ENCODE measurements around the gene SETD2. TPM values are rescaled to one million over a fixed set of nuclear protein-coding genes. Genes with fewer than 3 reads are reported as not detected.
"Not testable (repeated sequence)": the region's sequence is repeated elsewhere in the genome, so short reads cannot be mapped to it uniquely, and the experiment has no call there.

The SETD2 gene
- total RNA-seq, 1 experiment from 2014 or later = 38.0 TPM

DNA sequence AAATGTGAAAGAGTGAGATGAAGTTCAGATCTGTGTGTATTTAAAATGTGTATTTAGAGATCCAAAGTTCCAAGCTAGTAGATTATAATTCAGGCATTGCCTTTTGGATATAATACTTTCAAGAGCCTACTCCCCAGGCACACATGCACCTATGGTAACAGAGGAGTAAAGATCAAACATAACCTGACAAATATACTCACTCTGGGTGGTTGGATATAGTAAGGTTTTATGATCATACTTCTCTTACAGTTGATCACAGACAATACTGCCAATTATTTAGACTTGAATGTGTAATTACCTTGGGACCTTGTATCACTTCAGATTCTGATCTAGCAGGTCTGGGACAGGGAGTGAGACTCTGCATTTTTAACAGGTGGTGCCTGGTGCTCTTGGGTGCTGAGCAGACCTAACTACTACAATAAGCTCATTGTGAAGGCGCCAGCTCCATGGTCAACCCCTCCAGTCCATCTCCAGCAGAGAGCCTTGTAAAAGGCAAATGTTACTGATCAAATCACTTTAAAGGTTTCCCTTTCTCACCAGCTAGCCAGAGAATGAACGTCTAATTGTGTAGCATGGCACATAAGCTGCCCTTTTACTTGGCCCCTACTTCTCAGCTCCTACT is 128.9 kb downstream of the SETD2 start:
- Mint-ChIP-seq H3K27me3 (ENCODE audit: insufficient read depth, unreplicated experiment) (no peaks in the 10 kb centered on the region), H3K4me1 (ENCODE audit: insufficient read depth, unreplicated experiment) (no peaks in the 10 kb centered on the region), H3K27ac (ENCODE audit: low read depth, unreplicated experiment) (no peak overlapping the region), H3K4me3 (ENCODE audit: unreplicated experiment) (no peak overlapping the region), H3K9me3 (ENCODE audit: unreplicated experiment) (no peaks in the 10 kb centered on the region), H3K36me3 (ENCODE audit: insufficient read depth, unreplicated experiment) (peaks cover 72% of the 10 kb centered on the region)
- ChIA-PET CTCF (no interaction called here), POLR2A (no interaction called here)
- intact Hi-C loops (cut with micrococcal nuclease) = no loop called here
- no peak for DNase-seq (ENCODE audit: unreplicated experiment)
- BruUV-seq (replicated peaks) = no TSS peak
- TF ChIP-seq, protein P1, sequence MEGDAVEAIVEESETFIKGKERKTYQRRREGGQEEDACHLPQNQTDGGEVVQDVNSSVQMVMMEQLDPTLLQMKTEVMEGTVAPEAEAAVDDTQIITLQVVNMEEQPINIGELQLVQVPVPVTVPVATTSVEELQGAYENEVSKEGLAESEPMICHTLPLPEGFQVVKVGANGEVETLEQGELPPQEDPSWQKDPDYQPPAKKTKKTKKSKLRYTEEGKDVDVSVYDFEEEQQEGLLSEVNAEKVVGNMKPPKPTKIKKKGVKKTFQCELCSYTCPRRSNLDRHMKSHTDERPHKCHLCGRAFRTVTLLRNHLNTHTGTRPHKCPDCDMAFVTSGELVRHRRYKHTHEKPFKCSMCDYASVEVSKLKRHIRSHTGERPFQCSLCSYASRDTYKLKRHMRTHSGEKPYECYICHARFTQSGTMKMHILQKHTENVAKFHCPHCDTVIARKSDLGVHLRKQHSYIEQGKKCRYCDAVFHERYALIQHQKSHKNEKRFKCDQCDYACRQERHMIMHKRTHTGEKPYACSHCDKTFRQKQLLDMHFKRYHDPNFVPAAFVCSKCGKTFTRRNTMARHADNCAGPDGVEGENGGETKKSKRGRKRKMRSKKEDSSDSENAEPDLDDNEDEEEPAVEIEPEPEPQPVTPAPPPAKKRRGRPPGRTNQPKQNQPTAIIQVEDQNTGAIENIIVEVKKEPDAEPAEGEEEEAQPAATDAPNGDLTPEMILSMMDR (IDR thresholded peaks at IDR 0.05; ENCODE audit: unreplicated experiment) = no peak

DNA sequence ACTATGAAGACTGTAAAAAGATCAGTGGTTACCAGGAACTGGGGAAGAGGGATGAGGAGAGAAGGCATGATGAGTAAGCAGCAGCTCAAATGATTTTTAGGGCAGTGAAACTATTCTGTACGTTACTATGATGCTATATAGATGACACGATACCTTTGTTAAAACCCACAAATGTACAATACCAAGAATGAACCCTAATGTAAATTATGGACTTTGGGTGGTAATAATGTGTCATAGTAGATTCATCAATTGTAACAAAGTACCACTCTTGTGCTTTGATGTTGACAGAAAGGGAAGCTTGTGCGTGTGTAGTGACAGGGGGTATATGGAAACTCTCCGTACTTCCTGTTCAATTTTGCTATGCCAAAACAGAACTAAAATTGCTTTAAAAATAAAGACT is 132.9 kb downstream of the SETD2 start:
- intact Hi-C loops (cut with micrococcal nuclease); H3K27ac Mint-ChIP-seq (ENCODE audit: low read depth, unreplicated experiment); H3K4me1 Mint-ChIP-seq (ENCODE audit: insufficient read depth, unreplicated experiment); BruUV-seq (replicated peaks); DNase-seq (ENCODE audit: unreplicated experiment); POLR2A ChIA-PET; H3K9me3 Mint-ChIP-seq (ENCODE audit: unreplicated experiment); H3K27me3 Mint-ChIP-seq (ENCODE audit: insufficient read depth, unreplicated experiment); H3K4me3 Mint-ChIP-seq (ENCODE audit: unreplicated experiment): not testable (repeated sequence)
- peaks cover 60% of the 10 kb centered on the region for H3K36me3 Mint-ChIP-seq (ENCODE audit: insufficient read depth, unreplicated experiment)
- CTCF ChIA-PET = interaction anchor here (0.7 to 1.0 kb wide), 2 partner anchors 10 to 96 kb away, joined by 3 to 5 read pairs; no protein-coding TSS in a partner anchor

DNA sequence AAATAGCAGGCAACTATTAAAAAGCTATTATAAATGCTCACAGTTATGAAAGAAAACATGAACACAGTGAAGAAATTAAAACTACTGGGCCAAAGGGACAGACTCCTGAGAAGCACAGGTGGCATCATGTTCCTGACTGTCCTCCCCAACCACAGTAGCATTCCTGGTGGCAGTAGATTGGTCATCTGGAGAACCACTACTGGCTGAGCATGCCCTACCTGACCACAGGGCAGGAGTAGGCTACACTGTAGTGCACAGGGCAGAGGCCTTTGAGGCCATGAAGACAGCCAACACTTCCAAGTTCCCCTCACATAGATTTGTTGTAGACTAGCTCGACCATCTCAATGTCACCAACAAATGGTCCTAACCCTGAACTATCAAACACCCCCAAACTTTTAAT is 135.2 kb downstream of the SETD2 start:
- BruUV-seq (replicated peaks) = no TSS peak
- intact Hi-C loops (cut with micrococcal nuclease) = no loop called here
- Mint-ChIP-seq H3K4me3 (ENCODE audit: unreplicated experiment) (no peak overlapping the region), H3K27ac (ENCODE audit: low read depth, unreplicated experiment) (no peak overlapping the region), H3K9me3 (ENCODE audit: unreplicated experiment) (no peaks in the 10 kb centered on the region), H3K4me1 (ENCODE audit: insufficient read depth, unreplicated experiment) (peaks cover 17% of the 10 kb centered on the region), H3K27me3 (ENCODE audit: insufficient read depth, unreplicated experiment) (no peaks in the 10 kb centered on the region), H3K36me3 (ENCODE audit: insufficient read depth, unreplicated experiment) (peaks cover 49% of the 10 kb centered on the region)
- TF ChIP-seq, protein P1 (IDR thresholded peaks at IDR 0.05; ENCODE audit: unreplicated experiment) = no peak
- DNase-seq (ENCODE audit: unreplicated experiment) = no peak
- POLR2A ChIA-PET = interaction anchor here (0.7 to 1.3 kb wide), 3 partner anchors 9 to 22 kb away, joined by 3 to 5 read pairs (median 3); no protein-coding TSS in a partner anchor
- CTCF ChIA-PET = interaction anchor here (0.7 to 1.3 kb wide), 2 partner anchors 14 to 1001 kb away, joined by 3 read pairs; partner anchors contain the start of gene XCR1

DNA sequence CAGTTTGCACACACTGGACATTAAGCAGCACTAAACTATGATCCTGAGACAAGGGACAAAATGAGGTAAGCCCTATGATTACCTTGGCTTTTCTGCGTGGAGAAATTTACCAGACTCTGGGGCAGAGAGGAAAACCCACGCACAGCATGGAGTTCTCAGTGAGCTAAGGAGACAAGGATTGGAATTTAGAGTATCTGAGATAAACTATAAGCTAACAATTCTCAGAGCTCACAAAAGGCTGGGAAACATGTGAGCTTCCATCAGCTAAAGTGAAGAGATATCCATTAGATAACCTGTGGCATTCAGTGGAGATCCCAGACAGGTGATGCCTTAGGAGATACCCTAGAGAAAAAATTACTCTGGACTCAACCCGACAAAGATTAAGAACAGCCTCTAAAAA is 135.8 kb downstream of the SETD2 start:
- intact Hi-C loops (cut with micrococcal nuclease) = no loop called here
- no peak overlapping the region for H3K4me3 Mint-ChIP-seq (ENCODE audit: unreplicated experiment)
- POLR2A ChIA-PET = interaction anchor here (0.7 kb wide), 1 partner anchor 12 kb away, joined by 3 read pairs; no protein-coding TSS in a partner anchor

DNA sequence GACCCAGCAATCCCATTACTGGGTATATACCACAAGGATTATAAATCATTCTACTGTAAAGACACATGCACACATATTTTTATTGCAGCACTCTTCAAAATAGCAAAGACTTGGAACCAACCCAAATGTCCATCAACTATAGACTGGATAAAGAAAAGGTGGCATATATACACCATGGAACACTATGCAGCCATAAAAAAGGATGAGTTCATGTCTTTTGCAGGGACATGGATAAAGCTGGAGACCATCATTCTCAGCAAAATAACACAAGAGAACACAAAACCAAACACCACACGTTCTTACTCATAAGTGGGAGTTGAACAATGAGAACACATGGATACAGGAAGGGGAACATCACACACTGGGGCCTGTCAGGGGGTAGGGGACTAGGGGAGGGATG is 137.5 kb downstream of the SETD2 start:
- intact Hi-C loops (cut with micrococcal nuclease) = not testable (repeated sequence)

More for the DNA sequence above, 135.8 kb downstream of the SETD2 start:
- Mint-ChIP-seq H3K27ac (ENCODE audit: low read depth, unreplicated experiment) (no peak overlapping the region), H3K9me3 (ENCODE audit: unreplicated experiment) (no peaks in the 10 kb centered on the region), H3K27me3 (ENCODE audit: insufficient read depth, unreplicated experiment) (no peaks in the 10 kb centered on the region), H3K36me3 (ENCODE audit: insufficient read depth, unreplicated experiment) (peaks cover 47% of the 10 kb centered on the region), H3K4me1 (ENCODE audit: insufficient read depth, unreplicated experiment) (peaks cover 17% of the 10 kb centered on the region)
- CTCF ChIA-PET = interaction anchor here (0.7 to 1.3 kb wide), 3 partner anchors 13 to 162 kb away, joined by 3 to 5 read pairs (median 3); no protein-coding TSS in a partner anchor
- DNase-seq (ENCODE audit: unreplicated experiment) = no peak
- BruUV-seq (replicated peaks) = no TSS peak
- TF ChIP-seq, protein P1 (IDR thresholded peaks at IDR 0.05; ENCODE audit: unreplicated experiment) = no peak

More for the DNA sequence above, 137.5 kb downstream of the SETD2 start:
- CTCF ChIA-PET; BruUV-seq (replicated peaks); H3K27me3 Mint-ChIP-seq (ENCODE audit: insufficient read depth, unreplicated experiment); H3K4me3 Mint-ChIP-seq (ENCODE audit: unreplicated experiment); POLR2A ChIA-PET; DNase-seq (ENCODE audit: unreplicated experiment); H3K27ac Mint-ChIP-seq (ENCODE audit: low read depth, unreplicated experiment); H3K9me3 Mint-ChIP-seq (ENCODE audit: unreplicated experiment): not testable (repeated sequence)
- peaks cover 39% of the 10 kb centered on the region for H3K36me3 Mint-ChIP-seq (ENCODE audit: insufficient read depth, unreplicated experiment)
- peaks cover 17% of the 10 kb centered on the region for H3K4me1 Mint-ChIP-seq (ENCODE audit: insufficient read depth, unreplicated experiment)
